DMS53 (cell line): ENCODE measurements around the gene RGS19.

Source experiments
- DNase-seq: peaks from one replicate; lab custom pipeline; 2025; lab: John Stamatoyannopoulos, UW

RGS19 gene

GRCh38 chr20:64064145-64064698 is 15.1 kb downstream of the RGS19 start:
- DNase-seq, result peak; percentile 45

- peak; percentile 60 for DNase-seq
These were observed 15.8 kb downstream of the RGS19 start for GRCh38 chr20:64063389-64064144.

- DNase-seq, result peak; percentile 98
These were observed 16.5 kb downstream of the RGS19 start, which contains the start of gene TCEA2 for GRCh38 chr20:64062596-64063388. Gene TCEA2 (plus strand): TSS chr20:64063198. CDS start chr20:64063313, 115 bp downstream.

GRCh38 chr20:64062276-64062595 is 17.1 kb downstream of the RGS19 start:
- DNase-seq, result no peak

GRCh38 chr20:64058536-64058935 is 20.8 kb downstream of the RGS19 start:
- no peak for DNase-seq

GRCh38 chr20:64057628-64058498 is 21.5 kb downstream of the RGS19 start:
- peak; percentile 88 for DNase-seq

GRCh38 chr20:64056889-64057627 is 22.3 kb downstream of the RGS19 start:
- DNase-seq, result peak; percentile 81

- DNase-seq, result no peak
These were observed 22.8 kb downstream of the RGS19 start for GRCh38 chr20:64056639-64056888.

GRCh38 chr20:64055893-64056638 is 23.3 kb downstream of the RGS19 start:
- DNase-seq, result no peak

- DNase-seq, result no peak
These were observed 23.9 kb downstream of the RGS19 start for GRCh38 chr20:64055396-64055892.

- peak; percentile 64 for DNase-seq
These were observed 25.3 kb downstream of the RGS19 start for GRCh38 chr20:64053841-64054661.

GRCh38 chr20:64052987-64053840 is 26.1 kb downstream of the RGS19 start:
- DNase-seq, result peak; percentile 60

- no peak for DNase-seq
These were observed 27.0 kb downstream of the RGS19 start for GRCh38 chr20:64052326-64052722.

- DNase-seq, result no peak
These were observed 27.6 kb downstream of the RGS19 start for GRCh38 chr20:64051561-64052325.

- no peak for DNase-seq
These were observed 28.3 kb downstream of the RGS19 start for GRCh38 chr20:64051033-64051452.

- peak; percentile 23 for DNase-seq
These were observed 28.9 kb downstream of the RGS19 start for GRCh38 chr20:64050261-64051032.

GRCh38 chr20:64049878-64050260 is 29.4 kb downstream of the RGS19 start:
- no peak for DNase-seq
